Transverse colon (tissue), 4 donors: ENCODE measurements around the gene XRCC6.

ENCODE experiments used
- CTCF ChIP-seq, 5 experiments: fragments of 200-600 bp in 3 of 5; fragments of 450-650 bp in 2 of 5; sonication (generic) in 3 of 5; IDR thresholded peaks; 1 replicate in 2 of 5; 2 replicates in 3 of 5; pipeline ENCODE4 v1.5.1; 2016 to 2017; ENCODE audit warnings: antibody characterized with exemption in 5 of 5, inconsistent platforms in 3 of 5, mild to moderate bottlenecking in 2 of 5, moderate library complexity in 1 of 5
- POLR2A ChIP-seq: fragments of 450-650 bp; IDR thresholded peaks from one replicate; pipeline ENCODE4 v1.6.1; 2016; ENCODE audit warnings: antibody characterized with exemption, mild to moderate bottlenecking, moderate library complexity
- POLR2AphosphoS5 ChIP-seq, 3 donors: sonication (generic); formaldehyde crosslinking; IDR thresholded peaks; one replicate each; pipeline ENCODE4 v1.6.1; 2016; ENCODE audit warnings: antibody characterized with exemption in 3 of 3

- TF ChIP-seq CTCF (IDR thresholded peaks at IDR 0.05) = no peak
- TF ChIP-seq POLR2AphosphoS5 (IDR thresholded peaks at IDR 0.05) = no peak
- TF ChIP-seq POLR2A = no peak
Measured at GRCh38 chr22:41656556-41656955, 35.5 kb downstream of the XRCC6 start.
